Peyer's patch (tissue), 4 donors: ENCODE results near the gene HSPG2.

Source experiments
- POLR2A ChIP-seq, 2 donors: fragments of 450-650 bp; IDR thresholded peaks; one replicate each; pipeline ENCODE4 v1.5.1; 2017; ENCODE audit warnings: antibody characterized with exemption in 2 of 2, mild to moderate bottlenecking in 2 of 2, moderate library complexity in 2 of 2
- TF ChIP-seq, protein P1 (sequence below), 6 experiments: fragments of 450-650 bp in 4 of 6; fragments of 200-600 bp in 2 of 6; sonication (generic) in 1 of 6; IDR thresholded peaks; one replicate each; pipeline ENCODE4 v1.5.1; 2017 to 2019; ENCODE audit warnings: antibody characterized with exemption in 6 of 6, mild to moderate bottlenecking in 3 of 6, moderate library complexity in 1 of 6

DNA sequence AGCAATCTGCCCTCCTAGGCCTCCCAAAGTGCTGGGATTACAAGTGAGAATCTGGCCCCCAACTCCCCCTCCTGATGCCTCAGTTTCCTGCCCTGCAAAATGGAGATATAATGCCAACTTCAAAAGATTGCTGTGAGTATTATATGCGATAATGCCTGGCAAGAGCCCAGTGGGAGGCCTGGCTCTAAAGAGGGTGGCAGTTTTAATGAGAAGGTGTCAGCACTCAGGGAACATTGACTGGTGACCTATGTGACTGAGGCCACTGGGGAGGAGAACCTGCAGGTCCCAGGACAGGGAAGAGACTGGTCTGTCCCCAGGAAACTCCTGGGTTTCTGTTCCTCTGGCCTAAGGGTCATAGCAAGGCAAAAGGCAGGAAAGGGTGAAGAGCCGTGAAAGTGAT lies 11.0 kb downstream of the HSPG2 start:
- TF ChIP-seq POLR2A (IDR thresholded peaks at IDR 0.05) = no peak
- TF ChIP-seq, protein P1, sequence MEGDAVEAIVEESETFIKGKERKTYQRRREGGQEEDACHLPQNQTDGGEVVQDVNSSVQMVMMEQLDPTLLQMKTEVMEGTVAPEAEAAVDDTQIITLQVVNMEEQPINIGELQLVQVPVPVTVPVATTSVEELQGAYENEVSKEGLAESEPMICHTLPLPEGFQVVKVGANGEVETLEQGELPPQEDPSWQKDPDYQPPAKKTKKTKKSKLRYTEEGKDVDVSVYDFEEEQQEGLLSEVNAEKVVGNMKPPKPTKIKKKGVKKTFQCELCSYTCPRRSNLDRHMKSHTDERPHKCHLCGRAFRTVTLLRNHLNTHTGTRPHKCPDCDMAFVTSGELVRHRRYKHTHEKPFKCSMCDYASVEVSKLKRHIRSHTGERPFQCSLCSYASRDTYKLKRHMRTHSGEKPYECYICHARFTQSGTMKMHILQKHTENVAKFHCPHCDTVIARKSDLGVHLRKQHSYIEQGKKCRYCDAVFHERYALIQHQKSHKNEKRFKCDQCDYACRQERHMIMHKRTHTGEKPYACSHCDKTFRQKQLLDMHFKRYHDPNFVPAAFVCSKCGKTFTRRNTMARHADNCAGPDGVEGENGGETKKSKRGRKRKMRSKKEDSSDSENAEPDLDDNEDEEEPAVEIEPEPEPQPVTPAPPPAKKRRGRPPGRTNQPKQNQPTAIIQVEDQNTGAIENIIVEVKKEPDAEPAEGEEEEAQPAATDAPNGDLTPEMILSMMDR (IDR thresholded peaks at IDR 0.05) = no peak
